SKM-1 treated with dmso at 0.1 percent for 144 hours (cell line): ENCODE results near the gene CMTM7.
A peak's percentile ranks its signal among the peaks of the same experiment; 100 is the strongest.
"Not testable (repeated sequence)": the region's sequence is repeated elsewhere in the genome, so short reads cannot be mapped to it uniquely, and the experiment has no call there.

ENCODE experiments used
- DNase-seq: peaks from one replicate; lab custom pipeline; 2025; ENCODE audit not compliant: unreplicated experiment; lab: John Stamatoyannopoulos, UW

CMTM7 gene

DNA sequence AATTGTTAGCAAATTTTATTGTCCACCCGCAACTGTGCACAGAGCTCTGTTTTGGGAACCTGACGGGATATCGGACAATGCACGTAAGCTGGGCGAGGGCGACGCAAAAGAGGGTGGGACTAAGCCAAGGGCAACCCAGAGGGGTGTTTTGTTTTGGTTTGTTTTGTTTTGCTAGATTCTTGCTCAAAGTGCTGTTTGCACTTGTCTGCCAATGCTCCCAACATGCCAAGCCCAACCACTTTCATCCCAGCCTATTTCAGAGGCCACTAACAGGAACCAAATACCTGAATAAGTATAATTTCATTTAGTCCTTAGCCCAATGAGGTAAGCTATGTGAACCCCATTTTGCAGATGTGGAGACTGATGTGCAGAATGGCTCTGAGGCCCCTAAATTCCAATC lies 9.7 kb upstream of the CMTM7 start:
- DNase-seq: no peak

GRCh38 chr3:32383136-32383711 lies 8.4 kb upstream of the CMTM7 start:
- DNase-seq: no peak

DNA sequence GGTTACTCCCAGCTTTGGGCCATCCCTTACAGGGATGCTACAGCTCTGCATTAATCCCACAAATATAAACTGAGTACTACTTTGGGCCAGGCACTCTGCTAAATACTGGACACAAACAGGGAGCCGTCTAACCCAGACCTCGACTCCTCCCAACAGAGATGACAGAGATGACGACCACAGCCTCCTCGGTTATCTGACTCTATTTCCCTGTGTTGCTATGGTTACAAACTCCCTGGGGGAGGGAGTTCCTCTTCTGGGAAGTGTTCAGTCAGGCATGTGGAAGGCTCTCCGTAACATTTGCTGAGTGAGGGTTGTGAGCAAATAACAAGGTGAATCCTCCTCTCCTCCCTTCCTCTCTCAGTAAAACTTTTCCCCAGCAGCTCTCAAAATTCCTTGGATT lies 6.7 kb upstream of the CMTM7 start:
- peak; percentile 97 for DNase-seq

GRCh38 chr3:32387512-32387911 lies 4.1 kb upstream of the CMTM7 start:
- DNase-seq: no peak

DNA sequence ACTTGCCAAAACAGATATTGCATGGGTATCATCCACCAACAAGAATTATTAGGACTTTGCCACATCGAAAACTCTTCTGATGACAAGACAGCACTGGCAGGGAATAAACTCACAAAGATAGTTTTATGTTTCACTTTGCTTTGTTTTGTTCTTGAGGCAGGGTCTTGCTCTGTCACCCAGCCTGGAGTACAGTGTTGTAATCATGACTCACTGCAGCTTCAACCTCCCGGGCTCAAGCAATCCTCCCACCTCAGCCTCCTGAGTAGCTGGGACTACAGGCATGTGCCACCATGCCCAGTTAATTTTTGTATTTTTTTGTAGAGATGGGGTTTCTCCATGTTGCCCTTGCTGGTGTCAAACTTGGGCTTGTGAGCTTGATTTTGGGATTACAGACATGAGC lies 2.1 kb upstream of the CMTM7 start:
- not testable (repeated sequence) for DNase-seq

DNA sequence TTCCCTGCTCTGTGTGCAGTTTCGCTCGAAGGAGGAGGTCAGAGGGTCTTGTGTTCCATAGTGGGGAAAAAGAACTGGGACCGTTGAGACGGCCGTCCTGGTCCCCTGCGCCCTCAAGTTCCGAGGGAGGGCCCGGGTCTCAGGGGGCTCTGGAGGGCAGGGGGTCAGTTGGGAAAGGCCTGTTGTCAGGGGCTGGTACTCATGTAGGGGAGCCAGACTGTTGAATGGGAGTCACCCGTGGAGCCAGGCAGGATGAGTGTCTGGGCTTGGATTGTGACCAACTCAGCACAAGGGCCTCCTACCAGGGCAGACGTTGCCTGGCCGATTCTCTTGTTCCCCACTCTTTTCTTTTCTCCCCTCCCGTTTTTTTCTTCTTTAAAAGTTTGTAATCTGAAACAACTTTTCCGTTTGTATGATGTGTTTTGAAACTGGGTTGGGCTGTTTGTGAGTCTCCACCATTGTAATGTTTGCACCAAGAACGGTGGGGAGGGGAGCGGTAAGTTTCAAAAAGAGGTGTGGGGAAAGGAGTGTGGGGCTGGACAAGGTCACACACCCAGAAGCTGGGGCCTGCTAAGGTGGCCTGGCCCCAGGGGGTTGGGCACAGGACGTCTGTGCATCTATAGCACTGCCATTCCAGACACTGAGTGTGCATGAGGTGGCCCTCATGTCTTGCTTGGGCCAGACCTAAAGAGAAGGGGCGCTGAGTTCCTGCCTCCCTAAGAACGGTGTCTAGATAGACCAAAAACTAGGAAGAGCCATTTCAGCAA lies 1.1 kb downstream of the CMTM7 start:
- no peak for DNase-seq

DNA sequence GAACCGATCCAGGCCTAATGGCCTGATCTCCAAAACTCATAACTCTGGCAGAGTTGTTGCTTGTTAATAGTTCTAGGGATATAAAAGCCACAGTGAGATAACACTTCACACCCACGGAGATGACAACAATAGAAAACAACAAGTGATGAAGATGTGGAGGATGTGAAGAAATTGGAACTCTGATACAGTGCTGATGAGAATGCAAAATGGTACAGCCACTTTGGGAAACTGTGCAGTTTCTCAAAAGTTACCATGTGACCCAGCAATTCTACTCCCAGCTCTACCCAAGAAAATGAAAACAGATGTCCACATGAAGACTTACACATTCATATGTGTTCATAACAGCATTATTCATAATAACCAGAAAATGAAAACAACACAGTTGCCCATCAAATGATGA lies 3.8 kb downstream of the CMTM7 start:
- no peak for DNase-seq

DNA sequence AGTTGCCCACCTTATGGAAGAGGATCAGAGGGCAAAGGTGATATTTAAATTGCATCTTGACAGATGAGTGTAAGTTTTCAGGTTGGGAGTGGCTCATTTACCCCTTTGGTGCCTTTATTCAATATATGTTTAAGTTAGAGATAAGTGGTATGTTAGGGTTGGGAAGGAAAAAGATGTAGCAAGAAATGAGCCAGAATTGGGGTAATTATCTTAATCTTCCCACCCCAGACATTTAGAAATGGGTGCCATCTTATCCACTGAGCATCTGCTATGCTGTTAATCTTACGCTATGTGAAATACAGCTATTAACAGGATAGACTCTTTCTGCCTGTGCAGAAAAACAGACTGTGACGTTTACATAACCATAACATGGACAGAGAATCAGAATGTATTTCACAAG lies 6.3 kb downstream of the CMTM7 start:
- no peak for DNase-seq

GRCh38 chr3:32398531-32398930 lies 6.9 kb downstream of the CMTM7 start:
- DNase-seq: peak; percentile 64

DNA sequence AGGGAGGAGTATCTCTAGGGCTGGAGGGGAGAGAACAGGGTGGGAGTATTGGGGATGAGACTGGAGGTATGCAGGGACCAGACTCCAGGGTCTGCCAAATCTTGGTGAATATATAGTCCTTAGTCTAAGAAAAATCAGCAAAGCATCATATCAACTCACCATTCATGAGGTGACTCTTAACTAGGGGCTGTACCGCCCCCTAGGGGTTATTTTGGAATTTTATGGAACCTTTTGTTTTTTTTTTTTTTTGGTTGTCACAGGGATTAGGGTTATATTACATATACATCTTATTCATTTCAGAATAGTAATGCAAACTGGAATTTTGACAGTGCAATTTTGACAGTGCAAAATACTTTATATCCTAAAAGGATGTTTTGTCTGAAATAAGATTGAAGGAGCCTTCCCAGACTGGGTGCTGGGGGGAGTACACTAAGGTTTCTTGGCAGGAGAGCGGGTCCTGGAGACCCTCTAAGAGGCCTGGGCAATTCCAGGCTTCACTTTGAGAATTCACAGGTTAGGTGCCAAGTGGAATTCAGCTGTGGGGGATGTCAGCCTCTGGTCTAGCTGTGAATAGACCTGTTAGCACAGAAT lies 7.5 kb downstream of the CMTM7 start:
- DNase-seq: peak; percentile 21

GRCh38 chr3:32401126-32401525 lies 9.5 kb downstream of the CMTM7 start:
- DNase-seq: no peak

DNA sequence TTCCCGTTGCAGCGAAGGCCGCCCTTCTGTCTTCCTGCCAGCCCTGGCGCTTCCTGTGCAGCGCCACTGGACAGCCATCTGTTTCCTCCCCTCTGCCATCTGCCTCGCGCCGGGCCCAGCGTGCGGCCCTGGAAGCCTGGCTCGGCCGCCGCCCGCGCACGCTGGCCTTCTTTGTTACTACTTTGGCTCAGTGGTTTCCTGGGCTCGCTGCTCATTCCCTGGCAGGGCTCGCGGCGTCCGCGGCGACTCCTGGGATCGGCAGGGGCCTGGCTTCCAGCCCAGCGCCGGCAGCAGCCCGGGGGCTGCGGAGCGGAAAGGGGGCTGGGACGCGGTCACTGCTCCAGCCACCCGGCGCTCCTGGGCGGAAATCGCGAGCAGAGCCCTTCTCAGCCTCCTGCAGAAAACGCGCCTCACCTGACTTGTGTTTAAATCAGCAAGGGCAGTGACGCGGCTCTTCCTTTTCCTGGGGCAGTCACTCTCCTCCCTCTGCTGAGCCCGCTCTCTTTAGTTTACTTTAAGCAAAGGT lies 10.0 kb downstream of the CMTM7 start:
- DNase-seq: peak; percentile 47

DNA sequence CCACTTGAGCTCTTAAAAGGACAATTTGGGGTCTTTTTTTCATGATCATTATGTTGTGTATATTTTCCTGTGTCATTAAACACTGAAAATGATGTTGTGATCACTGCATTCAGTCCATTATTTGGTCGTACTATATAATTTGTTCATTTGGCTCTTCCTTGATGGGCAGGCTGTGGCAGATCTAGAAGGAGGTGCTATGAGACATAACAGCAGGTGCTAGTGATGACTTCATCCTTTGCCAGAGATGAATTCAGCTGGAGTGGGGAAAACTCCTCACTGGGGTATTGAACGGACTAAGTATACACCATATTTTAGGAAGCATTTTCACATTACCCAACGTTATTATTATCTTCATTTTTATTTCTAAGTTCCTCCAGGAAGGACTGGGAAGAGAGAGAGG lies 12.0 kb downstream of the CMTM7 start:
- no peak for DNase-seq

DNA sequence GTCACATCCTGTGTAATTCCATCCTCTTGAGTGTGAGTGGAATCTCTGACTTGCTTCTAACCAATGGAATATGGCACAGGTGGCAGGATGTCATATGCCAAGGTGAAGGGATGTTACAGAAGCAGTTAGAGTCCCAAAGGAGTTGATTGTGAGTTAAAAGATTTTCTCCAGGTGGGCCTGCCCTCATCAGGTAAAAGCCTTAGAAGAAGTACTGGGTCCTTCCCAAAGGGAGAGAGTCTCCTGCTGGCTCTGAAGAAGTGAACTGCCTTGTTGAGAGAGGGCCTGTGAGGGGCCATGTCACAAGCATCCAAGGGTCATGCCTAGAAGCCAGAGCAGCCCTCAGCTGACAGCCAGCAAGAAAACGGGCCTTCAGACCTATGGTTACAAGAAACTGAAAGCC lies 13.1 kb downstream of the CMTM7 start:
- DNase-seq: no peak

DNA sequence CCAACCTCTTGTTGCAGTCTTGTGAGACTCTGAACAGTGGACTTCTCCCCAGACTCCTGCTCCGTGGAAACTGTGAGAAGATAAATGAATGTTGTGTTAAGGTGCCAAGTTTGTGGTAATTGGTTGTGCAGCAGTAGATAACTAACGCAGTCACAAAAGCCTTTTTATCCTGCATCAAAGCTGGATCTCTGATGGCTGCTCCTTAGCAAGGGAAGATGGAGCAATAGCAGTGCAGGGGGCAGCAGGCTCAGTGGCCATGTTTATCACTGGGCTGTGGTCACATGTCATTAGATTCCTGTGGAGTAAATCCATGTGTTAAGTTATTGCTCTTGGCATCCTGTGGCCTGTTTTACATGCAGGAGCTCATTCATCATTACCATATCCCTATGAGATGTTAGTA lies 13.5 kb downstream of the CMTM7 start:
- no peak for DNase-seq

DNA sequence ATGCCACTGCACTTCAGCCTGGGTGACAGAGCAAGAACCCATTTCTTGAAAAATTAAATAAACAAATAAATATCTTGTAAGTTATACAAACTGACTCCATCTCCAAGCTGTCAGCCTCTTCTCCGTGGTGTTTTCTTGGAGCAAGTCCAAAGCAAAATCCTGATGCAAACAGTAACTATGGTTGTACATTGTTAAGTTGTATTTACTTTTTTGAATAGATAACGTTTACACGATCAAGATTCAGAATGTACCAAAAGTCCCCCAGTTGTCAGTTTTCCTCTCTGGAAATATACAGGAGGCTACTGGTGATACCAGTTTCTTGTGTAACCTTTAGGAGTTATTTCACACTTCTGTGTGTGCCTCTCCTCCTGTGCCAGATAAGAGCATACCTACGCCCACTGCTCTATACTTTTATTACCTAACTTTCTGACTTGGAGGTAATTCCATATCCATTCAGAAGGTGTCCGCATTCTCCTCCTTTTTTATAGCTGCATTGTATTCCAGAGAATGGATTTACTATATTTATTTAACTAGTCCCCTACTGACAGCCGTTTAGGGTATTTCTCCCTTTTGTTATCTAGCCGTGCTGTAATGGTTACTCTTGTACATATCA lies 14.2 kb downstream of the CMTM7 start:
- DNase-seq: no peak

- peak; percentile 94 for DNase-seq
These were observed 15.1 kb downstream of the CMTM7 start for GRCh38 chr3:32406486-32407408.

DNA sequence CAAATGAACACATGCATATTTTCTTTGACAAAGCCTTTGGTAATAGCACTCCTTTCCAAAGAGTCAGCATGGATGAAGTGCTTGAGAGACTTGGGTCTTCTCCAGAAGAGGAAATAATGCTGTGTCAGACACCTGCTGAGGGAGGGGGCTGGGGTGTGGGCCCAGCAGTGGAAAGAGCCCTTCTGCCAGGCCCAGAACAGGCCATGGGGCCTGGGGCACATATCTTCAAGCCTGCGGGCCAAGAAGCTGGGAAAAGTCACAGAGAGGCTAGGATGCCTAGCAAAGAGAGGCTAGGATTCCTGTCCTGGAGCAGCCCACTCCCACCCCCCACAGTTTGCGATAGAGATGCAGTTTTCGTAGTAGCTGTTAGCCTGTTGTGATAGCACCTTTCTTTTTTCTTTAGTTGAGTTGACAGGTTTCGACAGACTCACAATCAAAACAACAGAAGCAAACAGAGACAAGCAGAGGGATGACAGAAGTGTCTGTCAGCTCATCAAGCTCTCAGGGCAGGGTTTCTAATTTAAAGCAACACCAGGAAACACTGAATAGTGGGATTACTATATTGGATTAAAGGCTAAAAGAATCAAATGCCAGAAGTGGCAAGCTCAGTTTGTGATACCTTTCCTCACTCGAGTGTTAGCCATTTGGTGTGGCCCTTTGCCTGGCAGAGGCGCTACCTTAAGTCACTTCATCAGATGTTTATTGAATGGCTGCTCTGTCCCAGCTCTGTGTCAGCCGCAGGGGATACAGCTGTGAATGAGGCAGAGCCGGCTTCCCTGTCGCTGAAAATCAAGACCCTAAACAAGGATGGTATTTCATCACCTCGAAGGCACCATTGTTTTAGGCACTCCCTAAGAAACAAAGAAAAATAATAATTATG lies 19.0 kb downstream of the CMTM7 start:
- no peak for DNase-seq

- DNase-seq: no peak
These were observed 19.8 kb downstream of the CMTM7 start for GRCh38 chr3:32411442-32411841.

DNA sequence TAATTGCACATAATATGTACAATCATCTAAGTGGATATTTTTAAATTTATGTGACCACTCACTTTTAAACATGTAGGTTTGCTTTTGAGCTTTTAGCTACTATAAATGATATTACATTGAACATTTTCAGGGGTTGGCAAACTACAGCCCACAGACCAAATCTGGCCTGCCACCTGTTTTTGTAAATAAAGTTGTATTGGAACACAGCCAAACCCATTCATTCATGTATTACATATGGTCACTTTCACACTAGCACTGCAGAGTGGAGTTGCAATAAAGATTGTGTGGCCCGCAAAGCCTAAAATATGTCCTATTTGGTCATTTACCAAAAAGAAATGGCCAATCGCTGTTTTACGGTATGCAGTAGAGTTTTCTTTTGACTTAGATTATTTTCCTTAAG lies 21.2 kb downstream of the CMTM7 start:
- DNase-seq: no peak
